Effector CD4-positive, alpha-beta T cell (primary cell): Measurements from ENCODE around the gene BICD1.

ENCODE experiments used
- DNase-seq: peaks from one replicate; pipeline ENCODE4 v3.0.0-alpha.2; 2020

BICD1 gene

DNA sequence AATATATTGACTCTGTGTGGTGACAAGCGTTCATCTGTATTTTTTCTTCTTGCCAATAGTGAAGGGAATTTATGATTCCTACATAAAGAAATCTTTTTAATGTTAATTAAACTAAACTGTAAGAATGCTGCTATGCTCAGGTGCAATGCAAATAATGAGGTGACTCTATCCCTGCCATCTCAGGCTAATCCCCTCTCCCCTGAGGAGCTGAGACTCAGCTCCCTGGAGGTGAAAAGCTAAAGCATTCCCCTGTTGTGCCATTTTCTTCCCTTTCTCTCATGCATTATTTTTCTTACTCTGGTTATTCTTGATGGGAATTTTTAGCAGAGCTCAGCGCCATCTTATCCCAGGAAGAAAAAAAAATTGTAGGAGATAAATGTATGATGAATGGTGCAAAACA is 178.8 kb downstream of the BICD1 start:
- DNase-seq: no peak

GRCh38 chr12:32290411-32290810 is 183.8 kb downstream of the BICD1 start:
- DNase-seq: no peak

DNA sequence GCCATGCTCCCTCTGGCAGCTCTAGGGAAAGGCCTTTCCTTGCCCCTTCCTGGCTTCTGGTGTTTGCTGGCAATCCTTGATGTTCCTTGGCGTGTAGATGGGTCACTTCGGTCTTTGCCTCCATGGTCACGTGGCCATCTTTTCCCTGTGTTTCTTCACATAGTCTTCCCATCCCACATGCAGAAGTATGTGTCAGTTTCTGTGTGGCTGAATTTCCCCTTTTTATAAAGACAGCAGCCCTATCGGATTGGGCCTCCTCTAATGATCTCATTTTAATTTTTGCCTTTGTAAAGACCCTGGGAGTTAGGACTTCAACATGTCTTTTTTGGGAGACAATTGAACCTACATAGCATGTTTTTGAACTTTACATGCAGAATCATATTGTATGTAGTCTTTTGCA is 185.5 kb downstream of the BICD1 start:
- no peak for DNase-seq

- no peak for DNase-seq
Observed at GRCh38 chr12:32293808-32294419, 187.3 kb downstream of the BICD1 start.

GRCh38 chr12:32296567-32296966 is 189.9 kb downstream of the BICD1 start:
- DNase-seq: no peak

DNA sequence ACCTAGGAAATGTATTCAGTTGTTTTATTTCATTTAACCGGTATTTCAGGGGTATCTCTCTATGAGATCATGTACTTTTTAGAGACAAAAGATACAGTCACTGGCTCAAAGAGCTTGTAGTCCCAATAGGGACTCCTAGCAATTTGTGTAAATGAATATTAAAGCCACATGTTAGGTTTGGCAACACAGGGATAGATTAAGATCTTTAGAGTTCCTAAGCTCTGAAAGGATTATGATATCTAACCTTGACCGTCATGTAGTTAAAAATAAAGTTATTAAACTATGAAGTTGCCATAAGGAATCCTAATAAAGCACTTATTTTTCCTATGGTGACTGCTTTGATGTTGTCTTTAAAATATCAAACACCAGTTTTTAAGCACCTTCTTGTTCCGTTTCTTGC is 192.3 kb downstream of the BICD1 start:
- no peak for DNase-seq

GRCh38 chr12:32301216-32301615 is 194.6 kb downstream of the BICD1 start:
- no peak for DNase-seq

DNA sequence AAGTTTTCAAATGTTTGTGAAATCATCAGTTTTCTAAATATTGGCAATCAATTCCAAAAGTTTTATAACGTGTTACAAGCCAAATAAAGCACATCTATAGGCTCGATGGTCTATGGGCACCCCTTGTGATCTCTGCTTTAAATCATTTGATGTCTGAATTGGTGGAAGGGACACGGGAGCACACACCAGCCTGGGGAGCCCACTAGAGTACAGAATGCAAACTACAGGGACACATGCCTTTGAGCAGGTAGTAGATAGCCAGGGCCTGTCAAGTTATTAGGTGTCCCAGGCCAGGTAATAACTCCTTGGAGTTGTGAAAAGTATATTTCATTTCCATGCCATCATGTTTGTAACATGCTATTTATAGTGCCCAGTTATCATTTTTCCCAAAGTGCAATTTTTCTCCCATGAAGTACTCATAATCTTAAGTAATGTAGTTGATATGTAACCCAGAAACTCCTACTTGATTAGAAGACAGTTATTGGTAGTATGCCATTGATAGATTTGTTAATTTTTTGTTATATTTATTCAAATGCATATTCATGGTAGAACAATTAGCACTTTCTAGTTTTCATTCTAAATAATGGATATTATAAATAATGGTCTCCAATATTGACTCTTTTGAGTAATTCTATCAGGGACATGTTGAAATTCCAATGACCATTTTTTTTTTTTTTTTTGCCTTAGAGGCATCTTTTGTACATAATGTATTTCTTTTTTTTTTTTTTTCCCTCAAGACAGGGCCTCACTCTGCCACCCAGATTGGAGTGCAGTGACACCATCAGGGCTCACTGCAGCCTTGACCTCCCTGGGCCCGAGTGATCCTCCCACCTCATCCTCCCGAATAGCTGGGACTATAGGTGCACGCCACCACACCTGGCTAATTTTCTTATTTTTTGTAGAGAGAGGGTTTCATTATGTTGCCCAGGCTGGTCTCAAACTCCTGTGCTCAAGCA is 195.8 kb downstream of the BICD1 start:
- no peak for DNase-seq

DNA sequence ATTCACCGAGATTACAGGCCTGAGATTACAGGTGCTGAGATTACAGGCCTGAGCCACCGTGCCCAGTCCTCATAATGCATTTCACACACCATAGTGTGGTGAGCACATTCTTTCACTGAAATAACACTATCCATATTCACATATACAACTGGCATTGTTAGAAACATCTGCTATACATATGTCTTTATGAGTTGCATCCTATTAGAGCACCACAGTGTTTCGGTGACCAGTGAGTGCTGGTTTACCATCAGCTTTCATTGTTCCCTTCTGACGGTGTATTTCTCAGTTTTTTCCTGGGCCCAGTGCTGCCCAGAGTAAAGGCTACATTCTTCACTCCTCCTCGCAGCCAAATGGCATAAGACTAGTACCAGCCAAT is 196.5 kb downstream of the BICD1 start:
- no peak for DNase-seq

DNA sequence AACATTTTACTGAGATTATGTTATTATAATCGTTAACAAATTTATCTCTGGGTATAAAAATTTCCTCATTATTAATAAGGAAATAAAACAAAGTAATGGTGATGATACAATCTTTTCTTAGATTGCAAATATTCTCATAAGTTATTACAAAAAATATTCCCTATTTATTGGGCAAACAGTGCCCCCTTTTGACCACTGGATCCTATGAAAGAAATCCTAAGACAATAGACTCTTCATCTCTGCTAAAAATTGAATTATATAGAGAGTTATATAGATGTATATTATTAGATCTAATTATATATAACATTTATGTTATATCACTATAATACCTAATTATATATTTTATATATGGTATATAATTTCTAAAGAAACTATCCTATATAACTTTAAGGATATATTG is 198.5 kb downstream of the BICD1 start:
- no peak for DNase-seq

- DNase-seq: no peak
Observed at GRCh38 chr12:32307326-32307725, 200.7 kb downstream of the BICD1 start.

DNA sequence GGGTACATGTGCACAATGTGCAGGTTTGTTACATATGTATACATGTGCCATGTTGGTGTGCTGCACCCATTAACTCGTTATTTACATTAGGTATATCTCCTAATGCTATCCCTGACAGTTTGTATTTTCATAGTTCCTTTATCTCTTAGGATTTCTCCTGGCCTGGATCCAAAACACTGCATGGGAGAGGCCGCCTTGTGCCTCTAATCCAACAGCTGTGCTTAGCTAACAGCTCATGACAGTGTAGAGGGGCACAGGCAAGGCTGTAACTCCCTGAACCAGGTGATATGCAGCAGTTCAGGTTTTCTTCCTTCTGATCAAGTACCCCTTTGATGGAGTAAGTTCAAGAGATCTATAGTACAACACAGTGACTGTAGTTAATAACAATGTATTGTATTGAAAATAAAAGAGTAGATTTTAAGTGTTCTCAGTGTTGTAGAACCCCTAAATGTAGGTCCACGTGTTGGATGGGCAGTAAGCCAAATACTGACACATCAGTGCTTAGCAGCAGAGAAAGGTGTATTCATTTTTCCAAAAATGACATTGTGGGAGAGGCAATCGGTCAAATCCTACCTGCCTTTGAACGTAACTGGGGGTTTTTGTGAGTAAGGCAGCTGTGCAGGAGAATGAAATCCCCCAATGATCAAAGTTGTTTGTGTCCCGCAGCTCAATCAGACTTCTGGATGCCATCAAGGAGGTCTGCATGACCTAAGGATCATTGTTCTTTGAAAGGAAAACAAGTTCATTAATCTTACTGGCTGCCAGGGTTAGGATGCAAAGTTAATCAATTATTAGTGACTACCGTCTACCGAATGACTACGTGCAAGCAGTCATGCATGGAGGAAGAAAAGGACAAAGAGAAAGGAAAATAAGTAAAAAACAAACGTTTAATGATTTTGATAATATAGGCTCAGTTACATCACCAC is 203.4 kb downstream of the BICD1 start:
- DNase-seq: no peak

- no peak for DNase-seq
Observed at GRCh38 chr12:32312049-32312670, 205.5 kb downstream of the BICD1 start.

DNA sequence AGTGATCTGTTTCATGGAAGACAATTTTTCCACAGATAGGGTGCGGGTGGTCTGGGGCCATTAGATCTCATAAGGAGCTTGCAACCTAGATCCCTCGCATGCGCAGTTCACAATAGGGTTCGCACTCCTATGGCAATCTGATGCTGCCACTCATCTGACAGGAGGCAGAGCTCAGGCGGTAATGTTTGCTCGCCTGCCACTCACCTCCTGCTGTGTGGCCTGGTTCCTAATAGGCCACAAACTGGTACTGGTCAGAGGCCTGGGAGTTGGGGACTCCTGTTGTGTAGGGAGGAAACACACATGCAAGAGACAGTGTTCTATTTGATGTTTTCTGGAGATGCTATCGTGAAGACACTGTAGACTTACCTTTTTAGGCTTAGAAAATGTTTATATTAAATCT is 215.7 kb downstream of the BICD1 start:
- no peak for DNase-seq

GRCh38 chr12:32331133-32331532 is 224.5 kb downstream of the BICD1 start:
- no peak for DNase-seq

GRCh38 chr12:32332446-32332845 is 225.8 kb downstream of the BICD1 start:
- DNase-seq: no peak

- DNase-seq: no peak
Observed at GRCh38 chr12:32334371-32334777, 227.7 kb downstream of the BICD1 start.

DNA sequence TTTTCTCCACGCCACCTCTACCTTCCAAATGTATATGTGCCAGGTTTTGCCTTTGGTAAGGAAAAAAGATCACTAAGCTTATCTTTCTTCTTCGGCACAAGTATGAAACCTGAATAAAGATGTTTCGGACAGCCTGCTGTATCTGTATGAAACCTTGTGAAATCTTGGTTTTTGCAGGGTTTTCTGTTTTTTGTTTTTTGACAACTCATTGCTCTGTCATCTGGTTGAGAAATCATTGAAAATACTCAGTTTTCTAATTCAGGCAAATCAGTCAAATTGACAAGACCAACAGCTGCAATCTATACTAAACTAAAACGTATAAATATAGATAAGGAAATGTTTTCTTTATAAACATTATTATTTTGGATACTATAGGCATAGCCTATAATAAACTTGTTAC is 229.6 kb downstream of the BICD1 start:
- DNase-seq: no peak

GRCh38 chr12:32343496-32343895 is 236.8 kb downstream of the BICD1 start:
- DNase-seq: no peak

DNA sequence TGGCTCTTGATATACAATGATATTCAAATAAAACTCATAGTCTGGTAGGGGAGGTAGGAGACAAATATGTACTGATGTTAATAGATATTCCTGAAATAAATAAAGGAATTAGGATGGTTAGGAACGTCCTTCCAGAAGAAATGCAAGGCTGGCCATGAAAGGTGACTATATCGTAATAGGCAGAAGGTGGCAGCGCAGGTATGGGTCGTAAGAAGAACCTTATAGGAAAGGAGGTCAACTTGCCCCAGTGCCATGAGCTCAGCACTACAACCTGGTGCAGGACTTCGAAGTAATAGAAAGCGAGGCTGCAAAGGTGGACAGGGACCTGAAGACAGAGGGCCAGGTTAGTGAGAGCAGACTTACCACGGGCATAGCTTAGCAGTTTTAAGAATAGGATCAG is 237.4 kb downstream of the BICD1 start:
- no peak for DNase-seq

- DNase-seq: no peak
Observed at GRCh38 chr12:32353540-32353939, 246.9 kb downstream of the BICD1 start.

GRCh38 chr12:32357601-32358249 is 251.1 kb downstream of the BICD1 start:
- DNase-seq: no peak
